Skeletal muscle tissue (tissue), 4 donors: ENCODE data around the gene PLA2G4F. TPM values are rescaled to one million over a fixed set of nuclear protein-coding genes. Genes with fewer than 3 reads are reported as not detected.
A peak's percentile ranks its signal among the peaks of the same experiment; 100 is the strongest.

ENCODE experiments used
- H3K27ac ChIP-seq: one replicate; pipeline ENCODE4 v1.7.0; 2013; ENCODE audit warnings: mild to moderate bottlenecking, low read depth, low read length, inconsistent platforms
- H3K27me3 ChIP-seq, 3 donors: one replicate each; pipeline ENCODE4 v1.7.0; 2013; ENCODE audit warnings: low read length in 3 of 3; ENCODE audit not compliant: control insufficient read depth in 3 of 3, insufficient read depth in 3 of 3
- H3K36me3 ChIP-seq, 3 donors: one replicate each; pipeline ENCODE4 v1.7.0; 2013; ENCODE audit warnings: low read length in 3 of 3; ENCODE audit not compliant: control insufficient read depth in 3 of 3, insufficient read depth in 3 of 3
- H3K4me1 ChIP-seq, 3 donors: one replicate each; pipeline ENCODE4 v1.7.0; 2013; ENCODE audit warnings: low read length in 3 of 3, mild to moderate bottlenecking in 3 of 3; ENCODE audit not compliant: control insufficient read depth in 3 of 3, insufficient read depth in 3 of 3
- H3K4me3 ChIP-seq, 3 donors: one replicate each; pipeline ENCODE4 v1.7.0; 2013; ENCODE audit warnings: low read length in 3 of 3
- H3K9ac ChIP-seq, 3 donors: one replicate each; pipeline ENCODE4 v1.7.0; 2013; ENCODE audit warnings: low read length in 3 of 3, mild to moderate bottlenecking in 3 of 3, moderate library complexity in 2 of 3, low read depth in 1 of 3
- H3K9me3 ChIP-seq, 3 donors: one replicate each; pipeline ENCODE4 v1.7.0; 2013; ENCODE audit warnings: low read length in 3 of 3; ENCODE audit not compliant: control insufficient read depth in 3 of 3
- total RNA-seq: library from RNA; depleted of rRNA; stranded (reverse); fragments of >200 nt; gene quantifications from one replicate; pipeline ENCODE4 v1.2.3, GENCODE V29; 2014
- donor health status: Osteomylitis.

PLA2G4F gene
- total RNA-seq, 1 donor from 2014 or later, result not detected

- peak overlapping the region; percentile 92 for H3K27ac ChIP-seq
- H3K36me3 ChIP-seq, result peaks cover 12 to 20% (median 16%) of the 10 kb centered on the region in 3 donors
- H3K9ac ChIP-seq, result peak overlapping the region in 2 of 3 donors; percentile 73 to 77
- no peaks in the 10 kb centered on the region for H3K9me3 ChIP-seq
- H3K27me3 ChIP-seq, result no peaks in the 10 kb centered on the region
- peaks cover 46 to 81% (median 65%) of the 10 kb centered on the region in 3 donors for H3K4me1 ChIP-seq
- H3K4me3 ChIP-seq, result peak overlapping the region; percentile 34 to 67 (median 67)
Observed at GRCh38 chr15:42155546-42156242, 742 bp downstream of the PLA2G4F start.

- H3K27ac ChIP-seq, result no peak overlapping the region
- H3K9me3 ChIP-seq, result no peaks in the 10 kb centered on the region
- H3K4me1 ChIP-seq, result peaks cover 46 to 81% (median 65%) of the 10 kb centered on the region in 3 donors
Observed at GRCh38 chr15:42154956-42155355, 1.5 kb downstream of the PLA2G4F start.

GRCh38 chr15:42154212-42154941, 2.1 kb downstream of the PLA2G4F start:
- Histone ChIP-seq H3K27ac (peak overlapping the region; percentile 37), H3K4me1 (peaks cover 44 to 78% (median 63%) of the 10 kb centered on the region in 3 donors), H3K36me3 (peaks cover 0 to 7% (median 4%) of the 10 kb centered on the region in 3 donors)

More at GRCh38 chr15:42154956-42155355, 1.5 kb downstream of the PLA2G4F start:
- H3K9ac ChIP-seq, result peak overlapping the region in 1 of 3 donors; percentile 25
- H3K4me3 ChIP-seq, result peak overlapping the region in 1 of 3 donors; percentile 67
- peaks cover 5 to 12% (median 10%) of the 10 kb centered on the region in 3 donors for H3K36me3 ChIP-seq
- no peaks in the 10 kb centered on the region for H3K27me3 ChIP-seq

GRCh38 chr15:42153874-42154211, 2.6 kb downstream of the PLA2G4F start:
- H3K36me3 ChIP-seq, result peaks cover 0 to 2% (median under 1%) of the 10 kb centered on the region in 3 donors
- no peak overlapping the region for H3K4me3 ChIP-seq
- peaks cover 40 to 72% (median 58%) of the 10 kb centered on the region in 3 donors for H3K4me1 ChIP-seq
- no peak overlapping the region for H3K9ac ChIP-seq
- H3K27me3 ChIP-seq, result no peaks in the 10 kb centered on the region
- peak overlapping the region; percentile 37 for H3K27ac ChIP-seq
- H3K9me3 ChIP-seq, result no peaks in the 10 kb centered on the region

More at GRCh38 chr15:42154212-42154941, 2.1 kb downstream of the PLA2G4F start:
- Histone ChIP-seq H3K27me3 (no peaks in the 10 kb centered on the region), H3K9ac (peak overlapping the region in 1 of 3 donors; percentile 25), H3K4me3 (peak overlapping the region in 1 of 3 donors; percentile 67), H3K9me3 (no peaks in the 10 kb centered on the region)

- Histone ChIP-seq H3K27ac (peak overlapping the region; percentile 90), H3K36me3 (no peaks in the 10 kb centered on the region), H3K27me3 (no peaks in the 10 kb centered on the region), H3K9me3 (no peaks in the 10 kb centered on the region), H3K4me3 (no peak overlapping the region), H3K4me1 (peaks cover 33 to 65% (median 50%) of the 10 kb centered on the region in 3 donors), H3K9ac (peak overlapping the region in 2 of 3 donors; percentile 20 to 50)
Observed at GRCh38 chr15:42152921-42153698, 3.3 kb downstream of the PLA2G4F start.

DNA sequence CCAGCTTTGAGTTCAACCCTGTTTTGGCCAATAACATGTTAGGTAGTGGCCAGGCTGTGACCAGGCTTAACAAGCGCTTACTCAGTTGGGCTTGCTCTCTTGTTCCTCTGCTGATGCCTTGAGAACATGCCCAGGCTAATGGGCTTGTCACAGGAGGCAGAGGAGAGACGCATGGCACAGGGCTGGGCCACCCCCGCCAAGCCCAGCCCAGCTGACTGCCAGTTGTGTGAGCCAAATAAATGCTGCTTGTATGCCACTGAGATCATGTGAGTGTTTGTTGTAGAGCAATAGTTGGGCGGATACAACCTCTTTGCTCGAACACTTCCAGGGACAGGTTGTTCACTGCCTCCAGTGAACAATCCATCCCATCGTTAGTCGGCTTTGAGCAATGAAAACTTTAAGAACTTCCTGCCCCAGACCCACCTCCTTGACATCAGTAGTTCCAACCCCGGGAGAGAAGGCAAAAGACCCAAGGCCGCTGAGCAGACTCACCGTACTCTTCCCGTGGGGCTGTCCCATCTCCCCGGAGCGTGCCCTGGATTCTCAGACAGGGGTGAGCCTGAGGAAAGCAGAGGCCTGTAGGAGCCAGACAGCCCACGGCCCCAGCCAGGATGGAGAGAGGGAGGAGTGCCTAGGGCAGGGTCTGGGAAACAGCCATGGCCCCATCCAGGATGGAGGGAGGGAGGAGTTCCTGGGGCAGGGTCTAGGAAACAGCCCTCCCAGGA, 4.1 kb downstream of the PLA2G4F start:
- Histone ChIP-seq H3K9ac (peak overlapping the region in 1 of 3 donors; percentile 66), H3K36me3 (no peaks in the 10 kb centered on the region), H3K4me3 (no peak overlapping the region), H3K27ac (peak overlapping the region; percentile 90), H3K27me3 (peaks cover 0 to 1% (median 0%) of the 10 kb centered on the region in 3 donors), H3K9me3 (no peaks in the 10 kb centered on the region), H3K4me1 (peaks cover 30 to 58% (median 44%) of the 10 kb centered on the region in 3 donors)

GRCh38 chr15:42151736-42152135, 4.7 kb downstream of the PLA2G4F start:
- H3K4me3 ChIP-seq, result no peak overlapping the region
- H3K4me1 ChIP-seq, result peaks cover 30 to 54% (median 41%) of the 10 kb centered on the region in 3 donors
- H3K36me3 ChIP-seq, result no peaks in the 10 kb centered on the region
- H3K27ac ChIP-seq, result peak overlapping the region; percentile 90
- H3K9me3 ChIP-seq, result no peaks in the 10 kb centered on the region
- H3K9ac ChIP-seq, result peak overlapping the region in 1 of 3 donors; percentile 66
- peaks cover 0 to 2% (median 0%) of the 10 kb centered on the region in 3 donors for H3K27me3 ChIP-seq

GRCh38 chr15:42151141-42151561, 5.3 kb downstream of the PLA2G4F start:
- Histone ChIP-seq H3K4me3 (no peak overlapping the region), H3K9ac (no peak overlapping the region), H3K36me3 (no peaks in the 10 kb centered on the region), H3K27ac (peak overlapping the region; percentile 90), H3K4me1 (peaks cover 25 to 48% (median 35%) of the 10 kb centered on the region in 3 donors), H3K27me3 (peaks cover 0 to 2% (median 0%) of the 10 kb centered on the region in 3 donors), H3K9me3 (no peaks in the 10 kb centered on the region)
